IPS-15b (cell line): ENCODE data around the gene ANK3.

Experiments
- H3K27me3 ChIP-seq: one replicate; pipeline ENCODE4 v1.6.1; 2013; ENCODE audit warnings: low read length; ENCODE audit not compliant: control insufficient read depth, insufficient read depth
- H3K36me3 ChIP-seq: one replicate; pipeline ENCODE4 v1.6.1; 2013; ENCODE audit warnings: low read length; ENCODE audit not compliant: control insufficient read depth, insufficient read depth
- H3K4me1 ChIP-seq: one replicate; pipeline ENCODE4 v1.6.1; 2013; ENCODE audit warnings: mild to moderate bottlenecking, low read length; ENCODE audit not compliant: control insufficient read depth, insufficient read depth
- H3K4me3 ChIP-seq: one replicate; pipeline ENCODE4 v1.5.1; 2013; ENCODE audit warnings: low read depth, low read length
- H3K9ac ChIP-seq: one replicate; pipeline ENCODE4 v1.6.1; 2013; ENCODE audit warnings: low read depth, mild to moderate bottlenecking, low read length
- H3K9me3 ChIP-seq: one replicate; pipeline ENCODE4 v1.6.1; 2013; ENCODE audit warnings: mild to moderate bottlenecking, low read length; ENCODE audit not compliant: control insufficient read depth, insufficient read depth

The ANK3 gene

GRCh38 chr10:60032723-60033122, 357.0 kb downstream of the ANK3 start:
- H3K36me3 ChIP-seq, result no peaks in the 10 kb centered on the region
- no peak overlapping the region for H3K4me3 ChIP-seq
- peaks cover 3% of the 10 kb centered on the region for H3K4me1 ChIP-seq
- H3K27me3 ChIP-seq, result no peaks in the 10 kb centered on the region
- H3K9me3 ChIP-seq, result no peaks in the 10 kb centered on the region
- H3K9ac ChIP-seq, result no peak overlapping the region

GRCh38 chr10:60031664-60032063, 358.0 kb downstream of the ANK3 start:
- Histone ChIP-seq H3K36me3 (no peaks in the 10 kb centered on the region), H3K27me3 (no peaks in the 10 kb centered on the region), H3K9ac (no peak overlapping the region), H3K4me3 (no peak overlapping the region), H3K4me1 (peaks cover 3% of the 10 kb centered on the region), H3K9me3 (no peaks in the 10 kb centered on the region)

- H3K27me3 ChIP-seq, result no peaks in the 10 kb centered on the region
- H3K4me1 ChIP-seq, result peaks cover 3% of the 10 kb centered on the region
- no peaks in the 10 kb centered on the region for H3K9me3 ChIP-seq
- H3K9ac ChIP-seq, result no peak overlapping the region
- H3K36me3 ChIP-seq, result no peaks in the 10 kb centered on the region
- H3K4me3 ChIP-seq, result no peak overlapping the region
These were observed 358.5 kb downstream of the ANK3 start for GRCh38 chr10:60031183-60031582.

- Histone ChIP-seq H3K4me3 (no peak overlapping the region), H3K36me3 (no peaks in the 10 kb centered on the region), H3K27me3 (no peaks in the 10 kb centered on the region), H3K9ac (no peak overlapping the region), H3K4me1 (peaks cover 3% of the 10 kb centered on the region), H3K9me3 (no peaks in the 10 kb centered on the region)
These were observed 360.2 kb downstream of the ANK3 start for GRCh38 chr10:60029475-60029874.

GRCh38 chr10:60028081-60028480, 361.6 kb downstream of the ANK3 start:
- Histone ChIP-seq H3K4me1 (peaks cover 3% of the 10 kb centered on the region), H3K9me3 (no peaks in the 10 kb centered on the region), H3K9ac (no peak overlapping the region), H3K4me3 (no peak overlapping the region), H3K27me3 (no peaks in the 10 kb centered on the region), H3K36me3 (no peaks in the 10 kb centered on the region)

- Histone ChIP-seq H3K36me3 (no peaks in the 10 kb centered on the region), H3K4me3 (no peak overlapping the region), H3K27me3 (no peaks in the 10 kb centered on the region), H3K4me1 (peaks cover 3% of the 10 kb centered on the region), H3K9me3 (no peaks in the 10 kb centered on the region), H3K9ac (no peak overlapping the region)
These were observed 364.4 kb downstream of the ANK3 start for GRCh38 chr10:60025279-60025678.

GRCh38 chr10:60024506-60024905, 365.2 kb downstream of the ANK3 start:
- H3K27me3 ChIP-seq, result no peaks in the 10 kb centered on the region
- no peak overlapping the region for H3K9ac ChIP-seq
- no peaks in the 10 kb centered on the region for H3K9me3 ChIP-seq
- no peaks in the 10 kb centered on the region for H3K36me3 ChIP-seq
- H3K4me3 ChIP-seq, result no peak overlapping the region
- H3K4me1 ChIP-seq, result peaks cover 3% of the 10 kb centered on the region

- Histone ChIP-seq H3K9me3 (no peaks in the 10 kb centered on the region), H3K36me3 (no peaks in the 10 kb centered on the region), H3K9ac (no peak overlapping the region), H3K27me3 (no peaks in the 10 kb centered on the region), H3K4me3 (no peak overlapping the region), H3K4me1 (no peaks in the 10 kb centered on the region)
These were observed 366.4 kb downstream of the ANK3 start for GRCh38 chr10:60023155-60023877.

GRCh38 chr10:60021361-60021760, 368.3 kb downstream of the ANK3 start:
- Histone ChIP-seq H3K4me1 (no peaks in the 10 kb centered on the region), H3K9ac (no peak overlapping the region), H3K36me3 (no peaks in the 10 kb centered on the region), H3K27me3 (no peaks in the 10 kb centered on the region), H3K4me3 (no peak overlapping the region), H3K9me3 (no peaks in the 10 kb centered on the region)

GRCh38 chr10:60016794-60017193, 372.9 kb downstream of the ANK3 start:
- no peaks in the 10 kb centered on the region for H3K4me1 ChIP-seq
- H3K4me3 ChIP-seq, result no peak overlapping the region
- no peaks in the 10 kb centered on the region for H3K36me3 ChIP-seq
- H3K27me3 ChIP-seq, result no peaks in the 10 kb centered on the region
- no peak overlapping the region for H3K9ac ChIP-seq
- H3K9me3 ChIP-seq, result no peaks in the 10 kb centered on the region

- Histone ChIP-seq H3K36me3 (no peaks in the 10 kb centered on the region), H3K9me3 (no peaks in the 10 kb centered on the region), H3K4me3 (no peak overlapping the region), H3K9ac (no peak overlapping the region), H3K27me3 (no peaks in the 10 kb centered on the region), H3K4me1 (no peaks in the 10 kb centered on the region)
These were observed 379.8 kb downstream of the ANK3 start for GRCh38 chr10:60009710-60010383.

- Histone ChIP-seq H3K27me3 (no peaks in the 10 kb centered on the region), H3K4me1 (peaks cover 2% of the 10 kb centered on the region), H3K36me3 (no peaks in the 10 kb centered on the region), H3K9ac (no peak overlapping the region), H3K9me3 (no peaks in the 10 kb centered on the region), H3K4me3 (no peak overlapping the region)
These were observed 380.4 kb downstream of the ANK3 start for GRCh38 chr10:60009276-60009675.
